NB4 (cell line): Measurements from ENCODE around the gene ZNF84.

Source experiments
- DNase-seq: peaks from one replicate; pipeline ENCODE4 v3.0.0; 2010; ENCODE audit warnings: low read depth
- H3K4me3 ChIP-seq: one replicate; pipeline ENCODE4 v1.5.1; 2011; ENCODE audit warnings: mild to moderate bottlenecking, low read depth, low read length, moderate library complexity
- MAX ChIP-seq: IDR thresholded peaks from 2 replicates; pipeline ENCODE4 v1.6.1; 2011; ENCODE audit warnings: low read depth, low read length
- MYC ChIP-seq: IDR thresholded peaks from 2 replicates; pipeline ENCODE4 v1.6.1; 2011; ENCODE audit warnings: low read depth, low read length
- POLR2A ChIP-seq: IDR thresholded peaks from 2 replicates; pipeline ENCODE4 v1.6.1; 2011; ENCODE audit warnings: mild to moderate bottlenecking; ENCODE audit not compliant: insufficient read length; ENCODE audit errors: extremely low read depth
- TF ChIP-seq, protein P1 (sequence below): IDR thresholded peaks from one replicate; pipeline ENCODE4 v1.5.1; 2012; ENCODE audit warnings: low read depth, low read length

ZNF84 gene

GRCh38 chr12:133083345-133083744 is 46.0 kb downstream of the ZNF84 start:
- TF ChIP-seq MAX: no peak
- H3K4me3 ChIP-seq: no peak overlapping the region
- no peak for DNase-seq

GRCh38 chr12:133105620-133106019 is 68.3 kb downstream of the ZNF84 start:
- H3K4me3 ChIP-seq: no peak overlapping the region
- DNase-seq: peak; percentile 12
- TF ChIP-seq, protein P1, sequence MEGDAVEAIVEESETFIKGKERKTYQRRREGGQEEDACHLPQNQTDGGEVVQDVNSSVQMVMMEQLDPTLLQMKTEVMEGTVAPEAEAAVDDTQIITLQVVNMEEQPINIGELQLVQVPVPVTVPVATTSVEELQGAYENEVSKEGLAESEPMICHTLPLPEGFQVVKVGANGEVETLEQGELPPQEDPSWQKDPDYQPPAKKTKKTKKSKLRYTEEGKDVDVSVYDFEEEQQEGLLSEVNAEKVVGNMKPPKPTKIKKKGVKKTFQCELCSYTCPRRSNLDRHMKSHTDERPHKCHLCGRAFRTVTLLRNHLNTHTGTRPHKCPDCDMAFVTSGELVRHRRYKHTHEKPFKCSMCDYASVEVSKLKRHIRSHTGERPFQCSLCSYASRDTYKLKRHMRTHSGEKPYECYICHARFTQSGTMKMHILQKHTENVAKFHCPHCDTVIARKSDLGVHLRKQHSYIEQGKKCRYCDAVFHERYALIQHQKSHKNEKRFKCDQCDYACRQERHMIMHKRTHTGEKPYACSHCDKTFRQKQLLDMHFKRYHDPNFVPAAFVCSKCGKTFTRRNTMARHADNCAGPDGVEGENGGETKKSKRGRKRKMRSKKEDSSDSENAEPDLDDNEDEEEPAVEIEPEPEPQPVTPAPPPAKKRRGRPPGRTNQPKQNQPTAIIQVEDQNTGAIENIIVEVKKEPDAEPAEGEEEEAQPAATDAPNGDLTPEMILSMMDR: no peak
- no peak for TF ChIP-seq MYC
- TF ChIP-seq MAX: no peak
- no peak for TF ChIP-seq POLR2A

GRCh38 chr12:133106253-133106652 is 68.9 kb downstream of the ZNF84 start:
- no peak overlapping the region for H3K4me3 ChIP-seq
- peak; percentile 45 for DNase-seq
- TF ChIP-seq MYC (no peak), MAX (no peak), POLR2A (no peak)
- TF ChIP-seq, protein P1: no peak

- no peak overlapping the region for H3K4me3 ChIP-seq
- DNase-seq: no peak
- TF ChIP-seq, protein P1: no peak
- TF ChIP-seq MYC (no peak), MAX (no peak)
Observed at GRCh38 chr12:133107121-133107520, 69.8 kb downstream of the ZNF84 start.

GRCh38 chr12:133108150-133108549 is 70.8 kb downstream of the ZNF84 start:
- TF ChIP-seq MAX: no peak
- no peak for TF ChIP-seq POLR2A
- TF ChIP-seq, protein P1: no peak
- TF ChIP-seq MYC: no peak
- H3K4me3 ChIP-seq: no peak overlapping the region
- no peak for DNase-seq
